ENCODE results near the gene FAM89A.
A peak's percentile ranks its signal among the peaks of the same experiment; 100 is the strongest.
"Not testable (repeated sequence)": the region's sequence is repeated elsewhere in the genome, so short reads cannot be mapped to it uniquely, and the experiment has no call there.

FAM89A gene

DNA sequence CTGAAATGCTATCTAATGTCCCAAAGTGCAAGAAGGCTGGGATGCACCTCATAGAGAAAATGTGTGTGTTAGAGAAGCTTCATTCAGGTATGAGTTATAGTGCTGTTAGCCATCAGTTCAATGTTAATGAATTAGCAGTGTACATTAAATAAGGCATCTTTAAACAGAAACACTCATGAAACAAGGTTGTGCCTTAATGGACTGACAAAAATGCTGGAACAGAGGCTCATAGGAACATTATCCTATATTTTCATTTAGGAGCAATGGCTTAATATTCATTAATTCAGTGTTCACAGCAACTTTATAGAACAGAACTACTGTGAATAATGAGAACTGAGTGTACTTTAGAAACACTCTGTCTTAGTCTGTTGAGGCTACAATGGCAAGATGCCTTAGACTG, 15.2 kb upstream of the FAM89A start:
- DNase-seq, result no peak

- DNase-seq, result peak; percentile 43
Observed at GRCh38 chr1:231053493-231054162, 13.6 kb upstream of the FAM89A start.

DNA sequence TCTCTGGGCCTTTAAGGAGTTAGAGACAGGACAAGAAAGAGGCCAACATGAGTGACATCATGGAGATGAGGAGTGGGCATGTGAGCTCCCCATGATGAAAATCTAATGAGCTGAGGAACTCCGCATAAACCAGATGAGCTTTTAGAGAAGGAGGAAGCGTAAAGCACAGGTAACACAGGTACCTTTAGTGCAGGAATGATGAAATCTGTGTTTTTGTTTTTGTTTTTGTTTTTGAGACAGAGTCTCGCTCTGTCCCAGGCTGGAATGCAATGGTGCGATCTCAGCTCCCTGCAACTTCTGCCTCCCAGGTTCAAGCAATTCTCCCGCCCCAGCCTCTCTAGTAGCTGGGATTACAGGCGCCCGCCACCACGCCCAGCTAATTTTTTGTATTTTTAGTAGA, 12.7 kb upstream of the FAM89A start:
- DNase-seq, result no peak

DNA sequence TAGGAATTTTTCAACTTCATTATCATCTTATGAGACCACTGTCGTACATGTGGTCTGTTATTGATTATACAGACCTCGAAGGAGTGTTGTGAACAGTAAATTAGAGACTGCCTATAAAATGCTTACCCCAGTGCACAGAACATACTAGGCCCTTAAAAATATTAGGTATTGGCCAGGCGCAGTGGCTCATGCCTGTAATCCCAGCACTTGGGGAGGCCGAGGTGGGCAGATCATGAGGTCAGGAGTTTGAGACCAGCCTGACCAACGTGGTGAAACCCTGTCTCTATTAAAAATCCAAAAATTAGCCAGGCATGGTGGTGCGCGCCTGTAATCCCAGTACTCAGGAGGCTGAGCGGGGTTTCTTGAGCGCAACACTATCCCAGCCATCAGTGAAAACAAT, 10.9 kb upstream of the FAM89A start:
- not testable (repeated sequence) for DNase-seq

DNA sequence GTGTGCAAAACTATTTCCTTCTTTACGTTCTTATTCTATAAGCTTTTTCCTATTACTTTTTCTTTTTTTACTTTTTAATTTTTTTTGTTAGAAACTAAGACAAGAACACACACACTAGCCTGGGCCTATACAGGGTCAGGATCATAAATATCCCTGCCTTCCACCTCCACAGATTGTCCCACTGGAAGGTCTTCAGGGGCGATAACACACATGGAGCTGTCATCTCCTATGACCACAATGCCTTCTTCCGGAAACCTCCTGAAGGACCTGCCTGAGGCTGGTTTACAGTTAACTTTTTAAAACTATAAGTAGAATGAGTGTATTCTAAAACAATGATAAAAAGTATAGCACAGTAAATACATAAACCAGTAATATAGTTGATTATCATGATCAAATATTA, 10.3 kb upstream of the FAM89A start:
- no peak for DNase-seq

- DNase-seq, result peak; percentile 19
Observed at GRCh38 chr1:231049121-231049979, 9.3 kb upstream of the FAM89A start.

DNA sequence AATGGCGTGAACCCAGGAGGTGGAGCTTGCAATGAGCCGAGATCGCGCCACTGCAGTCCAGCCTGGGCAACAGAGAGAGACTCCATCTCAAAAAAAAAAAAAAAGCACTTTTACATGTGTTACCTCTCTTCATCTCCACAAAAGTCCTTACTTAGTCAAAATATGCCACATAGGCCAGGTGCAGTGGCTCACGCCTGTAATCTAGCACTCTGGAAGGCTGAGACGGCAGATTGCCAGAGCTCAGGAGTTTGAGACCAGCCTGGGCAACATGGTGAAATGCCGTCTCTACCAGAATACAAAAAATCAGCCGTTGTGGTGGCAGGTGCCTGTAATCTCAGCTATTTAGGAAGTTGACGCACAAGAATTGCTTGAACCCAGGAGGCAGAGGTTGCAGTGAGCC, 8.4 kb upstream of the FAM89A start:
- not testable (repeated sequence) for DNase-seq

DNA sequence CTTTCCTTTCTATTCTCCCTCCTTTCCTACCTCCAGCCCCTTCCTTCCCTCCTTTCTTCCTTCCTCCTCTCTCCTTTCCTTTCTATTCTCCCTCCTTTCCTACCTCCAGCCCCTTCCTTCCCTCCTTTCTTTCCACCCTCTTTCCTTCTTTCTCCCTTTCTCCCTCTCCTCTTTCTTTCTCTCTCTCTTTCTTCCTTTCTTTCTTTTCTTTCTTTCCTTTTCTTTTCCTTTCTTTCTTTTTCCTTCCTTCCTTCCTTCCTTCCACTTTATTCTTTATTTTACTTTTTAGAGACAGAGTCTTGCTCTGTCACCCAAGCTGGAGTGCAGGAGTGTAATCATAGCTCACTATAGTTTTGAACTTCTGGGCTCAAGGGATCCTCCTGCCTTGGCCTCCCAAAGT, 7.5 kb upstream of the FAM89A start:
- not testable (repeated sequence) for DNase-seq

- DNase-seq, result no peak
Observed at GRCh38 chr1:231046730-231047395, 6.8 kb upstream of the FAM89A start.

DNA sequence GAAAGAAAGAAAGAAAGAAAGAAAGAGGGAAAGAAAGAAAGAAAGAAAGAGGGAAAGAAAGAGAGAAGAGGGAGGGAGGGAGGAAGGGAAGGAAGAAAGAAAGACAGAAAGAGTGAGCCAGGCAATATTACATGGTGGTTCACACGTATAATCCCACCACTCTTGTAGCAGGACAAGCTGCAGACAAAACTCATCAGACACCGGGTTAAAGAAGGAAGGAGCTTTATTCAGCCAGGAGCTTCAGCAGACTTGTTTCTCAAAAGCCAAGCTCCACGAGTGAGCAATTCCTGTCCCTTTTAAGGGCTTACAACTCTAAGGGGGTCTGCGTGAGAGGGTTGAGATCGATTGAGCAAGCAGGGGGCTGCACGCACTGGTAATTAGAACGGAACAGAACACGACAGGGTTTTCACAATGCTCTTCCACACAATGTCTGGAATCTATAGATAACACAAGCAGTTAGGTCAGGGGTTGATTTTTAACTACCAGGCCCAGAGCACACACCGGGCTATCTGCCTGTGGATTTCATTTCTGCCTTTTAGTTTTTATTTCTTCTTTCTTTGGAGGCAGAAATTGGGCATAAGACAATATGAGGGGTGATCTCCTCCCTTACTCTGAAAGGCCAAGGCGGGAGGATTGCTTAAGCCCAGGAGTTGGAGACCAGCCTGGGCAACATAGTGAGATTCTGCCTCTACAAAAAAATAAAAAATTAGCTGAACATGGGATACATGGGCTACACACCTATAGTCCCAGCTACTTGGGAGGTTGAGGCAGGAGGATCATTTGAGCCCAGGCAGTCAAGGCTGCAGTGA, 6.1 kb upstream of the FAM89A start:
- DNase-seq, result not testable (repeated sequence)

DNA sequence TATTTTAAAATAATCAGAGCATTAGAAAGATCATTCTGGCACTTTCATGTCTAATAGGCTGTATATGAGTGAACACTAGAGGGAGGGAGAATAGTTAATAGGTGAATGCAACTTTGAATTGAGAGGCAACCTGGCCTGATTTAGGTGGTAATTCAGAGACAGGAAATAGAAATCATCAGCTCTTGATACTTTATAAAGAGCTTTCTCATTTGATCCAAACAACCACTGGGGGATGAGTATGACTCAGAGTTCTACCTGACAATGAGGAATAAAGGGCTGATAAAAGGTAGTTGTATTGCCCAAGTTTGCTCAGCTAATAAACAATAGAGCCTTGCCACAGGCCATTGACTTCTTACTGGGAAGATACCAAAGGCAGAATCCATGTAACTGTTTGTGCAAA, 5.2 kb upstream of the FAM89A start:
- no peak for DNase-seq

DNA sequence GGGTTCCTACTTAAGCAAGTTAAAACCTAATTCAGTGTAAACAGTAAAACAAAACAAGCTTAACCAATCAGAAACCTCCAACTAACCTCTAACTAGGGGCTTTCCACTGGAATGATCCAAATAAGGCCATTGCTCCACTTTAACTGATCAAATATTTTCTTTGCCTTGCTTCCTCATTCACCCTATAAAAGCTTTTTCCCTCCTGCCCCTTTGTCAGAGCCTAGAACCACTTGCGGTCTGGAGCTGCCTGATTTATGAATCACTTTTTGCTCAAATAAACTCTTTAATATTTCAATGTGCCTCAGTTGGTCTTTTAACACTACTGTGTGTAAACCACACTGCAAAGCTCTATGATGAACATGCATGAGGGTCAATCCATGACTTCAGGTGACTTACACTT, 4.5 kb upstream of the FAM89A start:
- no peak for DNase-seq

GRCh38 chr1:231041719-231042261, 1.7 kb upstream of the FAM89A start:
- no peak for DNase-seq

DNA sequence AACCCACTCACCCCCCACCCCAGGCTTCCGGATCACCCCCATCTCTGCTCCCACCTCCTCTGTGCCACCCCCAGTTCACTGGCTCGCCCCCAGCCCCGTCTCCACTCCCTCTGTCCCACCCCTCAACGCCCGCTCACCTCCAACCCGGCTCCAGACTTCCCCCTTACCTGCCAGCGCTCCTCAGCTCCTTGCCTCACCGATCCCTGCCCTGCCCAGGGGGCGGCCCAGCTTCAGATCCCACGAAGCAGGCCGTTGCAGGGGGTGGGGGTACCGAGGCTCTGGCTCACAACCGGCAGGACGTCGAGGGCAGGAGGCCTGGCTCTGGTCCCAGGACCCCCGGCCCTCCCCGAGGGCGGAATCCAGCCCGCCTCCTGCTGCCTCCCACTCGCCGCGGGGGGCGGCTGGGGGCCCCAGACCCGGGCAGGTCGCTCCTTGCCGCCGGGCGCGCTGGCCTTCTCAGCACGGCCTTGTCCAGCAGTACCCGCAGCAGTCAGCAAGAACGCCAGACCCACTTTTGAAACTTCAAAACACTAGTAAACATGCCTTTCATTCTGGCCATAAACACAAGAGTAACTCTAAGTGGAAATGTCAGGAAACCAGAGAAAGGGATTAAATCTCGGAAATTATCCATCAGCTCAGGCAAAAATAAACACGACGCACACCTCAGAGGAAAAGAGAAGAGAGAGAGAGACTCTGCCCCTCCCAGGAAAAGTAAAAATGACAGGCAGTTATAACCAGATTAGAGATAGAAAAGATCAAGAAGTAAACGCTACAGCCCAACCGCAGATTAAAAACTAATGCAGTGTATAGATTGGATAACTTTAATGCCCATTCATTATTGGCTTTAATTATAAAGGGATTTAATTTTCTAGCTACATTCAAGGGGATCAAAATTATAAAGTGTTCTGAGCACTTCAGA, 1.0 kb upstream of the FAM89A start:
- no peak for DNase-seq

GRCh38 chr1:231039161-231040018, 664 bp downstream of the FAM89A start:
- DNase-seq, result no peak

DNA sequence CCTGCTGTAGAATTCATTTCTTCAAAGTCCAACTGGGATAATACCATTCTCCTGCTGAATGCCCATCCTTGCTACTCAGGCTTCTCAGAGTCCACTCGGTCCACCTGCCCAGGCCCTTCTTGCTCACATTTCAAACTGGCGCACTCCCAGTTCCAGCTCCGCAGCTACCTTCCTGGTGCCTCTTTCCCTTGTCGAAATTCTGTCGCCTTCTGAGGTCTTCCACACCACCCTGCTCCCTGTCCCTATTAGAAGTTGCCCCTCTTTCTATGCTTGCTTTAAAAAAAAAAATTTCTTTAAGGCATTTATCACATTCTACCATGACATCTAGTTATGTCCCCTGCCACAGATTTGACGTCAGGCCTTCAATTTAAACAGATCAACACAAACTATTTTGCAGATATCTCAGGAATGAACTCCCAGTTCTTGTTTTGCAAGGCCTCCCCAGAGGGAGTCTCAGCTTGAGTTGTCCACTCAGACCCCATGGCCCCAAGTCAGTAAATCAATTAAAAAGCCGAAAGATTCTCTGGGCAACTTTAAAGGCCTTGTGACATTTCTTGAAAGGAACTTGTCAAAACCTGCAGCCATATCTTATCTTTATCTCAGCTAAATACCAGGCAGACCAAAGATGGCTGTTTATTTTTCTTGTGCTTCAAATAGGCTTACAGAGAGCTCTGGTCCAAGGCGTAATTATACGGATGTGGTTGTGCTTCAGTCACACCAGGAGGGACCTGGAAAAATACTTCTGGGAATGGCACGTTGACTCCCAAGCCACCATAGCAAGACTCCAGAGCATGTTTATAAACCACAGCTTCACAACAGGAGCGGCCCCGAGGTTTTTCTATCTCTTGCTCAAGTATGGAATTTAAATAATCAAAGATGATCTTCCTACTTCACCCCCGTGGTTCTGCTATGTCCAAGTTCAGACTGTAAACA, 2.2 kb downstream of the FAM89A start:
- no peak for DNase-seq

GRCh38 chr1:231036416-231036815, 3.6 kb downstream of the FAM89A start:
- DNase-seq, result no peak

DNA sequence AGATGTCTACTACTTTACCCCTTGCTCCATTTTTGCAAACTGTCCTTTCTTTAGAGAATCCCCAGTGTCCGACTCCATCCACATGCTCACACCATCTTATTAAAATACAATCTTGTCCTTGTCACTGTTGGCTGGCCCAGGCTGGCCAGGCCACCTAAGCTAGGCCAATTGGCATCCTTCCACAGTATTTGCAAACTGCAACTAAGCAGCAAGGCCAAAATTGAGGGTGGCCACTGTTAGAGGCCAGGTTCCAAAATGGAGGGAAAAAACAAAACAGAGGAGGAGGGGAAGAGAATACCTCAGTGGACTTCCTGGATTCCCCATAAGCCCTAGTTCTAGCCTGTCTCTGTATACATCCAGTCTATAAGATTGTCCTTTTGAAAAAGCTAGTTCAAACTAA, 4.3 kb downstream of the FAM89A start:
- no peak for DNase-seq

GRCh38 chr1:231032963-231033362, 7.1 kb downstream of the FAM89A start:
- no peak for DNase-seq
